HG03558 (cell line): Measurements from ENCODE around the gene GATA2.

ENCODE experiments used
- ATAC-seq: cut with Tn5 transposase; IDR thresholded peaks from one replicate; pipeline ENCODE4 v1.9.1; 2021; ENCODE audit warnings: moderate number of reproducible peaks; ENCODE audit not compliant: unreplicated experiment; ENCODE audit errors: extremely low read depth

GATA2 gene

DNA sequence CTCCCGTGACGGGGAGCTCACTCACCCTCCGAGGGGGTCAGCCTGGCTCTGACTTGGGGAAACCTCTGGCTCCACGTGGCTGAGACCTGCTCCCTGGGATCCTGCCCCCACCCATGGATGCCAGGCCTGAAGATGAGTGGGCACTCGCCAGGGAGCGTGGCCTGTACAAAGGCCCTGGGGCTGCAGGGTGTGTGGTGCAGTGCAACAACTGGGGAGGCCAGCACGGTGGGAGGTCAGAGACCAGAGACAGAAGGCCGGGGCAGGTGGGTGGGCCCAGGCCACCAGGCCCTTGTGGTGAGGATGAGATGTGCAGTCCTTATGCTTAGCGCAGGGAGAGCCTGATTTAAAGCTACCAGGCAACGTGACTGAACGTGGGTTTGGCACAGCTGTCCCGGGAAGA is 31.3 kb downstream of the GATA2 start:
- no peak for ATAC-seq

DNA sequence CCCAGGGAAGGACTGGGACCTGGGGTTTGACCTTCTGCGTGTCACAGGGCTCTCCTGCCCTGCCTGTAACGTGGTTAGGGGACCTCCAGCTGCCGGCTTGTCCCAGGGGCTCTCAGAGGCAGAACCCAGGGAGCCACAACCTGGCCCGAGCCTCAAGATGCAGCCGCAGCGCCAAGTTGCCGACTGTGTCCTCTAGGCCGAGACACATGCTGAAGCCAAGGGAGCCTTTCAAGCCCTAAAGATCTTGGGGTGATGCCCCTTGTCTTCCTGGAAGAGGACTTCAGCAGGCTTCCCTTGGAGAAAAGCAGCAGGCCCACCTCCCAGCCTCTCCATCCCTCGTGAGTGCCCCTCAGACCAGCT is 33.6 kb downstream of the GATA2 start:
- no peak for ATAC-seq

DNA sequence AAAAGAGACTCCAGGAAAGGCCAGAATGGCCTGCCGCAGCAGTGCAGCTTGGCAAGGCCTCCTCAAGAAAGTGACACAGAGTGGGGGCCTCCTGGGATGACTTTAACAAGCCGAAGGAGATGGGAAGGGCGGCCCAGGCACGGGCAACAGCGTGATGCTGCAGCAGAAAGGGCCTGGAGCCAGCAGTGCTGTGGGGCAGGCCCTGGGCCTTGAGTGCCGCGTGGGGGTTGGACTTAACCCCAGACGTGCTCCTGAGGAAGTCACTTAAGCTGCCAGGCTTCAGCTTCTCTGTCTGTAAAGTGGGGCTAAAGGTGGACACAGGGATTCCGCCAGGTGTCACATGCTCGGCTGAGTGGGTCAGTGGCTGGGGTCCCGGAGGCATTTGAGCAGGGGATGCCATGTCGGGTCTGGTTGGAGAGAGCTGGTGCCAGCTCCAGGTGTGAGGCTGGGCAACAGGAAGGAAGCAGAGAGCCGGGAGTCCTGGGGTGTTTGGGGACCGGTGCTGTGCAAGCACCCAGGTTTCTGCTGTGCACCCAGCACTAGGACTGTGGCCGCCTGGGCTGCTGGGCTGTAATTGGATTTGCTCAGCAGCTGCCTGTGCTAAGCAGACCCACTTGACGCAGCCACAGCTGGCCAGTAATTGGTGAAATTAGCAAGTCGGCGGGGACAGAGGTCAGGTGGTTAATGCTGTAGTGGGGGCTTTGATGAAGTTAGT is 34.1 kb downstream of the GATA2 start:
- ATAC-seq = no peak

DNA sequence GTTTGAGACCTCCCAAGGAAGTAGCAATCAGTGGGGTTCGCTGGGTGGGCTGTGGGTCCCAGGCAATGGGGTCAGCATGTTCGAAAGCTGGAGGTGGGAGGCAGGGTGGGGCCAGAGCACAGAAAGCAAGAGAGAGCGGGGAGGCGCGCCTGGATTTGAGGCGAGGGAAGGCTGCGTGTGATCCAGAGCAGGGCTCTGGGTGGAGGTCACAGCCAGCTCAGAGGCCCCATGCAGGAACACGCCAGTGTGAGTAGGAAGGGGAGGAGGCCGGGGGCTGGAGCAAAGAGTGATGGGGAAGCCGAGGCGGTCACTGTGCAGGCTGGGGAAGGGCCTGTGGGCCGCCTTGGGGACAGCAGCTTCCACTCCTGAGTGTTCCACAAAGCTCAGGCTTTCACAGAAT is 35.1 kb downstream of the GATA2 start:
- ATAC-seq = no peak

DNA sequence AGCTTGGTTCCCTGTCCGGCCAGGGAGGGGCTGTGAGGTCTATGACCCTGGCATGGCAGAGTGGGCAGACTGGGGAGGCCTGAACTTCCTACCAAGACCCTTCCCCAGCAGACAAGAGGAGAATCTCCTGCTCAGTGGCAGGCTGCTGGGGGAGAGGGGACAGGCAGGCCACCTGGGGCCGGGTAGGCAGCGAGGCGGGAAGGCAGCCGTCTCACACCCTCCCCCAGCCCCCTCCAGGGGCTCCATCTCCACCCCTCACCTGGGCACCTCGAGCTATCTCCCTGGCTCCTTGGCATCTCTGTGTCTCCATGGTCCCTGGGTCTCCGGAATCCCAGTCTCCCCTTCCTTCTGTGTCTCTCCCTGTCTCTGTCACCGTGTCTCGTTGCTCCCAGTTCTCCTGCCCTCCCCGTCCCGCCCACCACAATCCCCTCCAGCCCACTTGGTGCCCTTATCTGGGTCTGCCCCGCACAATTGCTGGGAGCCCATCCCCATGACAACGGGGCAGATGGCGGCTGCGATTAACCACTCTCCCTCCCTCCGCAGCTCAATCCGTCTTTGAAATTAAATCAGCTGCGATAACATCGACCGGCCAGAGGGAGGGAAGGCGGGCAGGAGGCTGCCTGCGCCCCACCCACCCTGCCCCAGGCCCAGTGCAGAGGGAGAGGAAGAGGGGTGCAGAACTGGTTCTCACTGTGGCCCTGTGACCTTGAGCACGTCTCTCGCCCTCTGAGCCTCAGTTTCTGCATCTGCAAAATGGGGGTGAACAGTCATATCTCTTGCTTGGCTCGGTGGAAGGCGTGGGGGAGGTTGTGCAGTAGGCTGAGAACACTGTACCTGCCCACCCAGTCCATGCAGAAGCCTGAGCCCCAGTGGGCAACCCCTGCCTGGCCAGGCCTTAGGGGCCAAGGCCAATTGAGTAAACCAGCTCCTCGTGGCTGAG is 36.0 kb downstream of the GATA2 start:
- ATAC-seq = no peak

DNA sequence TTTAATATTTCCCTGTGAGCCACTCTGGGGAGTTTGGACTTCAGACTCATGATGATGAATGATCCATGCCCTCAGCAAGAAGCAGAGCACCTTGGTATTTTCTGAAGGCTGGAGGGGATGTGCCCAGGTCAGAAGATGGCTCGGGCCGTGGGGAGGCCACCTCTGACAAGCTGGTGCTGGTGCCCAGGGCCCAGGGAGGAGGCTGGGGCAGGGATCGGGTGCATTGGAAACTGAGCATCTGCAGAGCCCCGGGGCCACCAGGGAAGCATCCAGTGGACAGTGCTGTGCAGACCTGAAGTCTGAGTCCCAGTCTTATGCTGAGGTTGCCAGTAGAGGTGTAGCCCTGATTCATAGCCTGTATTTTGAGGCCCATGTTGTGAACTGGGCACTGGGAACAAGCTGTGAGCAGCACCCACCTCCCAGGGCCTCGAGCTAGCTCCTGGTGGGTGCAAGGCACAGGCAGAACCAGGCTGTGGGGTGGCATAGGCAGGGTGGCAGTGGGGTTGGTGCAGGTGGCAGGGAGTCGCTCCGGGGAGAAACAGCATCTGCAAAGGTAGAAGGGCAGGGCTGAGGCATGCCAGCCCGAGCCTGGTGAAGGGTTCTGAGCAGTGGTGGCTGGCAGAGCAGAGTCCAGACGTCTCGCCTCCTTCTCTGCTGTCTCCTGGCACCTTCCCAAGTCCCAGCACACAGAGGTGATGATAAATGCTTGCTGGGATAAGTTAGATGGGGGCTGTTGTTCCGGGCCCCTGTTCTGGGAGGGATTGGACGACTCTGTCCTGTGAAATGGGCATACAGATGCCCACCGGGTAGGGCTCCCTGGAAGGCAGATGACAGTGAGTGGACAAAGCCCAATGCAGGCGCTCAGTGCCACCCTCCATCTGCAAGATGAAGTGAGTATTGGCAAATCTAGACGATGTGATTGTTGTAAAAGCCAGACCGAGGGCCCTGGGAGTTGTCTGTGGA is 36.9 kb downstream of the GATA2 start:
- ATAC-seq = no peak

DNA sequence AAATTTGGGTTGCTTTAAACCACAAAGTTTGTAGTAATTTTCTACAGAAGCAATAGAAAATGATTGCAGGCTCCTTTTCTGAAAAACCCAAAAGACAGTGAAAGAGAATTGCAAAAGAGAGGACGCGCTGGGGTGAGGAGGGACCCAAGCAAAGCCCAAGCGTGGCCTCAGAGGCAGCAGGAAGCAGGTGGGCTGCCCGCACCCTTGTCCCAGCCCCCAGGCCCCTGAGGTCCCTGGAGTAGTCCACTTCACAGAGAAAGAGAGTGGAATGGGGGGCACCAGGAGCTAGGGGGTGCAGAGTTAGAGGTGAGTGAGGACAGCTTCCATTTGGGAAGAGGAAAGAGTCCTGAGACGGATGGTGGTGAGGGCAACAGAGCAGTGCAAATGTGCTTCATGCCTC is 37.9 kb downstream of the GATA2 start:
- no peak for ATAC-seq

DNA sequence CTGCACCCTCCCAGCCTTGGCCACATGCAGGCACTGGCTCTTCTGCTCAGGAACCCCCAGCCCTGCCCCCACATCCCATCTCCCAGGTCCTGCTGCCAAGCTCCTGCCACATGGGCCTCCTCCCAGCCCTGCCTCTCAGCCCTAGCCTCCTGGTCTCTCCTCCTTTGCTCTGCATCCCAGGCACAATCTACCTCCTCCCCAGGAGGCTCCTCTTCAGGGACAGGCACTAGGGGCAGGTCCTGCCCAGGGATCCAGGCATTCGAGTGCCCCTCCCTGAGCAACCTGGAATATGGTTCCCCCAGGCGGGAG is 38.7 kb downstream of the GATA2 start:
- no peak for ATAC-seq

DNA sequence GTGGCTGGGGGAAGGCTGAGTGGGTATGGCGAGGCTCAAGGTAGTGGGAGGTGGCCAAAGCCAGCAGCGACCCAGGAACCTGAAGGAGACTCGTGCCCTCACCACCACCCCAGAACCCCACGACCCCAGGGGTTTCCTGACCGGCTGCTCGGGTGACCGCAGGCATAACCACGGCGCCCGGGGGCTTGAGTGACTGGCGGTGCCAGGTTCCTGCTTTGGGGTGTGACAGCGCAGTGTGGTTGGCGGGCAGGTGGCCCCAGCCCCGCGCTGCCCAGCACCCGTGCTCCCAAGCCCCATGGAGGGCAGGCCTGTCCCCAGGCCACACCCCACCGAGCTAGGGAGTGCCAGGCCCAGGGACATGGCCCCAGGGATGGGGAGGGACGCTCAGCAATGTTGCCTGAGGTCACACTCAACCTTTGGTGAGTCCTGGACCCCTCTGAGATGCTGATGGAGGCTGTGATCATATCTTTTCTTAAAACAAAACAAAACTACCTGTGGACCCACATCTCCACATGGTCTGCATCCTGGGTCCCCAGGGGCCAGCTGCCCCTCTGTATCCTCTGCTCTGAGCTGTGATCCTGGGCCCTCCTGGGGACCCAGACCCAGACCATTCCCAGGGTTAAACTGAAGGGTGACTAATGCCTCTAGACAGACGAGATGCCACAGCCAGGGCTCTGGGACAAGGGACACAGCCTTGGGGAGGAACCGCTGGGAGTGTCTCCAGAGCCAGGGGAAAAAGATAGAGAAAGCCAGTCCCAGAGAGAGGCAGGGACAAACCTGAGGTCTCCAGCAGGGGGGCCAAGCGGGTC is 39.3 kb downstream of the GATA2 start:
- ATAC-seq = no peak

DNA sequence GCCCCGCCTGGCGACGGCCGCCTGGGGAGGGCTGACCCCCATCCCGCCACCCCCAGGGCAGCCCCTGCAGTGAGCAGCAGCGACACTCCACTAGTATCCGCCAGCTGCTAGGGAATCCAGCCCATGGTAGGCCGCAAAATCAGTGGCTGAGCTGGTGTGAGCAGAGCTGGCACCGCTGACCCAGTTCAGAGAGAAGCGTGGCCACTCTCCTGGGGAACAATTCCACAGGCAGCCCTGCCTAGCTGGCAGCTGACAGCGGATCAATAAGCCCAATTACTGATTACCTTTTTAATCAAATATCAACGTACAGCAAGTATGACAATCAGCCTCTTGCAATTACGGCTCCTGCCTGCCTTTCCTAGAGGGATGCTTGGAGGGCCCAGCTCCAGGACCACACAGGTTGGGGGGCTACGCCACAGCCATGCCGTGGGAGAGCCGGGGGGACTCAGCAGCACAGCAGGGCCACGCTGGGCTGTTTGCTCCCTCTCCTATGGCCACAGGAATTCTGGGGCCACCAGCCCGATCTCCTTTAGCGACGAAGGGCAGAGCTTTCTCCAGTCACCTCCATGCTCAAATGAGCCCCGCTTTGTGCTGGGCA is 40.2 kb downstream of the GATA2 start:
- no peak for ATAC-seq

DNA sequence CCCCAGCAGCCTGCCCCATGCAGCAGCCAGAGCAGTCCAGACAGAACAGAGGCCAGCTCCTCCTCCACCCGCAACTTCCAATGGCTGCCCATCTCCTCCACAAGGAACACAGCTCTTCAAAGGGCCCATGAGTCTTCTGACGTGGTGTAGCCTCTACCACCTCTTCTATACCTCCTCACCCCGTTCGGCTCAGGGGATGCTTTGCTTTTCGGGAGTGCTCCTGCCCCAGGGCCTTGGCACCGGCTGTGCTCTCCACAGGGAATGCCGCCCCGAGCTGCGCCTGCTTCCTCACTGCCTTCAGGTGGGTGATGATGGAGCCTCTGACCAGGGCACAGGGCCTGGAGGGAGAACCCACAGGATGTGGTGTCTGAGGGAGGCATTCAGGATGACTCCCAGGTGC is 40.9 kb downstream of the GATA2 start:
- ATAC-seq = no peak

DNA sequence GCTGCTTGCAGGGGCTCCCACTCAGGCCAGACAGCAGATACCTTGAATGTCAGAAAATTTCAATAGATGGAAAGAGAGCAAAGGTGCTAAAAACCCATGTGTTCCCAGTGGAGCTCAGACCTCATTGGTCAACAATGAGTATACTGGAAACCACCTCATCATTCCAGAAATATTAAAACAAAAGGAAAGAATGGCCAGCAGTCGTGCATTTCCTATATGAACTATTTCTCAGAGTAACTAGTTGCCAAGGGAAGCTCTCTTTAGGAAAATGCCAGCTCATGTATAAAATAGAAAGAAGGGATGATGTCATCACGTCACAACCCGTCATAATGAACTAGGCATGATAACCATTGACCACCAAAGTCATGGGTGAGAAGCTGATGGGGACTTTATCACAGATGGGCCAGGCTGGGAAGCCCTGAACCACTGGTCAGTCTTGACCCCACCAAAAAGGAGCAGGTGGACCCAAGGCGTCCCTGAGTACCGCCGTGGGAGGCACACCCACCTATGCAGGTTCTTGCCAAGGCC is 43.8 kb downstream of the GATA2 start:
- no peak for ATAC-seq

DNA sequence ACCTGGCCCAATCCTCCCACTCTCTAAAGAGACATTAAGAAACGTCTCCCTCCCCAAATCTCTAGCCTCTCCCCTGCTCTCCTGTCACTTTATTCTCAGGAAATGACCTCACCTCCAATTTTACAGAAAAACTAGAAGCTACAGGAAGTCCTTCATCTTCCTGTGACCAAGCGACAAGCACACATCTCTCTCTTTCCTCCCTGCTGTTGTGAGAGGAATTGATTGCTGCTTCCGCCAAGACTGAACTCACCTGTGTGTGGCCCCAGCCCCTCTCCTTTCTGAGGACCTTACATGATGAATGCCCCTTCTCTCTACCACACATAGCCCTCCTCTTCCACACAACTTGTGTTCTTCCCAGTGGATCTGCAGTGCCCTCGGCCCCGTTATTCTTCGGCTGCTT is 44.5 kb downstream of the GATA2 start:
- ATAC-seq = no peak

DNA sequence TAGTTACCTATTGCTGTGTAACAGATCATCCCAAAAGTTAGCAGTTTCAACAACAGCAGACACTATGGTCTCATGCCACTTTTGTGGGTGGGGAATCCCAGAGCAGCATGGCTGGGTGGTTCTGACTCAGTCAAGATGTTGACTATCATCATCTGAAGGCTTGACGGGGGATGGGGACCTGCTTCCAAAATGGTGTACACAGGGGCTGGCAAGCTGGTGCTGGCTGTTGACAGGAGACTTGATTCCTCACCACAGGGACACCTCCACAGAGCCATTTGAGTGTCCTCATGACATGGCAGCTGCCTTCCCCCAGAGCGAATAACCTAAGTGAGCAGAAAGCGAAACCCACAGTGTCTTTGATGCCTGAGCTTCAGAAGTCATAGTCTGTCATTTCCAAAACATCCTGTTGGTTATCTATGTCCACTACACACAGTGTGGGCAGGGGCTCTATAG is 45.4 kb downstream of the GATA2 start:
- no peak for ATAC-seq

DNA sequence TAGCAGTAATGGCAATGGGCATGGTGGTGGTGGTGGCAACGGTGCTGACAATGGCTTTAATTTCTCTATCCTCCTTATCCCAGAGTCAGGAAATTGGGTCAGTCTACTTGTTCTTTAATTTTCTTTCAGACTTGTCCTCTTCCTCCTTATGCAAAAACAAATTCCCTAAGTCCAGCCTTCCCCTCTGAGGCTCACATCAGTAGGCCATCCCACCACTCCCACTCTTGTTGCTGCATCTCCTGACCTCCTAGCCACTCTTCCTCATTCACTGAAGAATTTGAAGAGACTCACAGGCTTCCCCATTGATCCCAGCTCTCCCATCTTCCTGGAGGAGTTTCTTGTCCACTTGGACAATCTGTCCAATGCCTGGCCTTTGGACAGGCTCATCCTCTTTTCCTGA is 46.2 kb downstream of the GATA2 start:
- ATAC-seq = no peak

DNA sequence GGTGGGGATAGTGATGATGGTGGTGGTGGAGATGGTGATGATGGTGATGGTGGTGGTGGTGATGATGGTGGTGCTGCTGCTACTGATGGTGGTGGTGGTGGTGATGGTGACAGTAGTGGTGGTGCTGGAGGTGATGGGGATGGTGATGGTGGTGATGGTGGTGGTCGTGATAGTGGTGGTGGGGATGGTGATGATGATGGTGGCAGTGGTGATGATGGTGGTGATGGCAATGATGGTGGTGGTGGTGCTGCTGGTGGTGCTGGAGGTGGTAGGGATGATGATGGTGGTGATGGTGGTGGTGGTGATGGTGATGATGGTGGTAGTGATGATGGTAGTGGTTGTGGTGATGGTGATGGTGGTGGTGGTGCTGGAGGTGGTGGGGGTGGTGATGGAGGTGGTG is 47.6 kb downstream of the GATA2 start:
- no peak for ATAC-seq

DNA sequence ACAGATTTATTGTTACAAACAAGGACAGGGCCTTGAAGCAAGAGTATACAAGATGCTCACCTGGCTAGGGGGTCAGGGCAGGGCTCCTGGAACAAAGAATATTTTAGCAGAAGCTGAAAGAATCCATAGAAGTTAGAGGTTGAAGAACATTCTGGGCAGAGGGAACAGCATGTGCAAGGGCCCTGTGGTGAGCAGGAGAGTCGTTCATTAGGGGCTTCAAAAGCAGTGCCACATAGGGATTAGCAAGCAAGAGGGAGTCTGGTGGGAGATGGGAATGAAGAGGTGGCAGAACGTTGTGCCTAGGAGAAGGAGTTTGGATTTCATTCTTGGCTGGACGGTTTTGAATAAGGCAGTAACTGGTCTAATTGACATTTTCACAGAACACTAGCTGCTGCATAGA is 49.2 kb downstream of the GATA2 start:
- no peak for ATAC-seq

DNA sequence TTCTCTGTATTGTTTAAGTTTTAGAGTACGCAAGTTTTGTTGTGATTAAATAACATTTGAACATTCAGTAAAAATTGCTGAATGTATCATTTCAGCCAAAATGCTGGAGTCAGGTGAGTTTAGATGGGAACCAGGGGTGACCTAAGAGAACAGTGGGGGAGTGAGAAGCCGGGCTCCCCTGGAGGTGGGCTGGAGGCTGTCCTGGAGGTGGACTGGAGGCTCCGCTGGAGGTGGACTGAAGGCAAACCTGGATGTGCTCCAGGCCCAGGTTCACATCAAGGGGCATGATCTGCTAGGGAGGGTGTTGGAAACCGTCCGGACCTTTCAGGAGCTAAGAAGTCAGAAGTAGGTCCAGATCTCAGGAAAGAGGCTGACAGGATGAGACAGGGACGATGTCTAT is 50.1 kb downstream of the GATA2 start:
- ATAC-seq = no peak

DNA sequence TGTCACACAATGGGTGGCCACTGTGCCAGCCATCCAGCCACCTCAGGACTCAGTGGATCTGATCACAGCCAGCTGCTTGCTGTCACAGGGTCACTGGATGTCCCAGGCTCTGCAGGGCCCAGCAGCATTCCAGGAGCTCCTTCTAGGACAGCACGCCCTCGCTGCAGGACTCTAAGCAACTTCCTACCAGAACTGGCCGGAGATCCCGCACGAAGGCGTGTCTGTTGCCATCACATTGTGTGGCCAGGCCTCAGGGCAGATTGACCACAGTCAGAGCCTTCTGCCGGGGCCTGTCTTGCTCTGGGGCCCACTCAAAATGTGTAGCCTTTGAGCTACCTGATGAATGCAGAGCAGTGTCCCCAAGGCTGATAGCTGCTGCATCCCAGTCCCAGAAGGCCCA is 50.9 kb downstream of the GATA2 start:
- no peak for ATAC-seq
